NOMO-1 treated with DMSO at 0.1 percent for 48 hours (cell line): ENCODE measurements around the gene TUBB4B.

ENCODE experiments used
- DNase-seq: peaks from one replicate; lab custom pipeline; 2025; ENCODE audit not compliant: unreplicated experiment; lab: John Stamatoyannopoulos, UW

TUBB4B gene

DNA sequence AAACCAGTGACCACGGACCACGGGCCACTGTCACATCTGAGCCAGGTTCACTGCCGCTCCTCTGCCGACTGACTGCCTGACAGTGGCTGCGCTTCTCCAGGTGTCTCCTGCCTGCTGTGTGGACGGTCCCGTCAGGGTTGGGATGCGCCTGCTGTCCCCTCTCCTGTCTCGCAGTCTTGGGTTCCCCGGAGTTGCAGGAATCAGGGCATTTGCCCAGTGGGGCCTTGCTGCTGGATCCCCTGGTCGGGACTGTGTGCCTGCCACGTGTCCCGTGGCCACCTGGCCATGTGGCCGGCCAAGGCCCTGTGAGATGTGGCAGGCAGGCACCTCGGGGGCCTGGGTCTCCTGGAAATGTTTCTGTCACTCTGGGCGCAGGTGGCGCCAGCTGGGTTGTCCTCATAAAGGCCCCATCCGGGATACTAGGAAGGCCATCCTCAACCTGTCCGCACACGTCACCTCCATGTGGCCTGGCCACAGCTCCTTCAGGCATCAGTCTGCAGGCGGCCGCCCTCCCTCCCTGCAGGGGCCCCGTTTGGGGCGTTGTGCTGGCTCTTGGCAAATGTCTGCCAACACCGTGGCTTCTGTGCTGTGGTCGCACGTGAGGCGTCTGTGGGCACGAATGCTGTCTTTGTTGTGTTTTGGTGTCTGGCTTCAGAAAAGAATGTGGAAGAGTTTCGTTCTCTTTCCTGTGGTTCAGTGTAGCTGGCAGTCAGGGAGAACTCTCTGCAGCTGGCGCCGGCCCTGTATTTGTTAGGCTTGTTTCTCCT, 30.0 kb downstream of the TUBB4B start:
- DNase-seq, result no peak

DNA sequence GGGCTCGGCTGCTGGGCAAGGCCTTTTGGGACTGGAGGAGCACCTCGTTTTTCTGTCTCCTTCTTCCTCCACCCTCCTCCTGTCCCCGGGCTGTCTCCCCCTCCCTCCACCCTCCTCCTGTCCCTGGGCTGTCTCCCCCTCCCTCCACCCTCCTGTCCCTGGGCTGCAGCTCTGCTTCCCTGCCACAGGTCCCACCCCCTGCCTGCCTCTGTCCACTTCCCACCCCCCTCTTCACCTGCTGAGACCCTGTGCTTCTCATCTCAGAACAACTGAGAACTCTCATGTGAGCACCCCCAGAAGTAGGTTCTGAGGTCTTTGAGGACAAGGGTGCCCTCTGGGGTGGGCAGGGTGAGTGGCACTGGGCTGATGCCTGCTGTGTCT, 30.6 kb downstream of the TUBB4B start:
- DNase-seq, result no peak

DNA sequence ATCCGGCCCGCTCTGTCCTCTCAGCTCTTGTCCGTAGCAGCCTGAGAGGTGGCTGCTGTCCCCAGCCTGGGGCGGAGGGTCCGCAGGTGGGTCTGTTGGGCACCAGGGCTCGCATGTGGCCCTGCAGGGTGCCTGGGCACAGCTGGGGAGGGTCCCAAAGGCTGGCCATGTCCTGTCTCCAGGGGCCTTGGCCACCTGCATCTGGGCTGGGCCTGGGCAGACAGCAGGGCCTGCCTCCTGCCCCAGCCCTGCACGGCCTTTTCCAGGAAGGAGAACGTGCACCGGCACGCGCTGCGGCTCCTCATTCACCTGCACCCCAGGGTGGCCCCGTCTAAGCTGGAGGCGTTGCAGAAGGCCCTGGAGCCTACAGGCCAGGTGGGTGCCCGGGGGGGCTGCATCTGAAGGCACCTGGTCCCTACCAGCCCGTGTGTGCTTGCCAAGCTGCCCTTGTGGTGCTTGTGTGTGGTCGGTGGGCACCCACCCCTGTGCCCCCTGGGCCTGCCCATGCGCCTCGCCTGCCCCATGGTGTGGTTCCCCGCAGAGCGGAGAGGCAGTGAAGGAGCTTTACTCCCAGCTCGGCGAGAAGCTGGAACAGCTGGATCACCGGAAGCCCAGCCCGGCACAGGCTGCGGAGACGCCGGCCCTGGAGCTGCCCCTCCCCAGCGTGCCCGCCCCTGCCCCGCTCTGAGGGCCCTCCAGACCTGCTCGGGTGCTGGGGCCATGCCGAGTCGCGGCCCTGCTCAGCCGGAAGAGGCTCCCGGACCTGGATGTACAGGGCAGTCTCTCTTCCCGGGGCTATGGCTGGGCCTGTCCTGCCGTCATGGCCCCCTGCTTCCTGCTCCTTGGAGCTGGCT, 31.4 kb downstream of the TUBB4B start:
- DNase-seq, result no peak

GRCh38 chr9:137273095-137273490, 32.0 kb downstream of the TUBB4B start:
- DNase-seq, result no peak

GRCh38 chr9:137273611-137274320, 32.7 kb downstream of the TUBB4B start:
- no peak for DNase-seq

GRCh38 chr9:137275203-137275587, 34.1 kb downstream of the TUBB4B start:
- no peak for DNase-seq

DNA sequence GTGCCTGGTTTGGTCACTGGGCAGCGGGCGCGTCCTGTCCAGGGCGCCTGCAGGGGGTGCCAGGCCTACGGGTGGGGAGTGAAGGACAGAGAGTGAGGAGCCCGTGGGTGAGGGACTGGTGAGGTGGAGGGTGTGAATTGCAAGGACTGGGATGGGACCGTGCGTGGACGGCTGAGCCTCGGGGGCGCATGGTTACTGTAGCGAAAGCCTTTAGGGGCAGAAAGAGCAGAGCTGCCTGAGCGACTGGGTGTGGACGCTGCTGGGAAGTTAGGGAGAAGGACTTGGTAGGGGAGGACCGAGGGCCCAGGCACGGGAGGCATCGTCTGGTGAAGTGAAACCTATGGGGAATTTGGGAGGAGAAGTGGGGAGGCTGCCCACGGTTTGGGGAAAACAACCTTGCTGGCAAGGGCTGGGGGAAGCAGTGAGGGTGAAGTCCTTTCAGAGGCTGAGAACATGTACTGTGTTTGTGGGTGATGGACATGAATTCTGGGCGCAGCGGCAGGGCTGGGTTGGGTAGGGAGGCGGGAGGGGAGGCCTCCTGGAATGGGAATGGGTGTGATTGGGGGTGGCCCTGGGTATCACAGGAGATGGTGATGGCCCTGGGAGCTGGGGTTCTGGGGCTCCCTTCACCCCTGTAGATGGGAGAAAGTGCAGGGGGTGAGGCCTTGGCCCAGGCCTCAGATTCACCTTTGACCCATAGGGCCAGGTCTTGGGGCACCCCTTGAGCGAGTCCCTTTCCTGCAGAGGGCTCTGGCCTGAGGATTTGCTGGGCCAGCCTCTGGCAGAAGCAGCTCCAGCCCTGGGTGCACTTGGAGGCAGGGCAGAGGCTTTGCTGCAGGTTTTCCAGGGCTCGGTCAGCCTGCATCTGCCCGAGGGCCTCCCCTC, 34.7 kb downstream of the TUBB4B start:
- DNase-seq, result no peak

- DNase-seq, result peak; percentile 76
Measured at GRCh38 chr9:137276473-137277328, 35.6 kb downstream of the TUBB4B start.

GRCh38 chr9:137277329-137278041, 36.4 kb downstream of the TUBB4B start, which contains the start of gene TOR4A:
Gene TOR4A (plus strand): TSS chr9:137277726. CDS start chr9:137278690, 964 bp downstream.
- peak; percentile 96 for DNase-seq

DNA sequence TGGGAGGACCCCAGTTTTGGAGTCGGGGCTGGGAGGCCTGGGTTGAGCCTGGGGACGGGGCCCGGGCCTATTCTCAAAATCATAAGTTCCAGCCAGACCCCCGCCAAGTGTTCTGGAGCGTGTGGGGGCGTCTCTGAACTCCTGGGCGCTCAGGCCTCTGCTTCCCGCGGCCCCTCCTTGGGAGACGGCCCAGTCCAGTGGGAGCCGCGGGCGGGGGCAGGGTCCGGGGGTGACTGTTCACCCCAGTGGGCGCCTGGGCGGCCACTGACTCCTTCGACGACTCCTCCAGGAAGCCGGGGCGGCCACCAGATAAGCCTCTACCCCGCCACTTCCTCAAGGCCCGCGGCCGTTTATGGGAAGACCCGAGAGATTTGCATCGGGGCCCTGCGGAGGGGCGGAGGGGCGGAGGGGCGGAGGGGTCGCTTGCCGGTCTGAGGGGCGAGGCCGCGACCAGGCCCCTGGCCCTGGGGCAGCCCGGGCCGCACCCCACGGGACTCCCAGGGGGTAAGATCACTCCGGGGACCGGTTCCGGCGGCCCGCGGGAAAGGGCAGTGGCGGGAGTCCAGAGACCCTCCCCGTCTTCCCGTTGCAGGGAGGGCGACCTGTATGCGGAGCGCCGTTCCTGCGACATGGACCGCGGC, 37.1 kb downstream of the TUBB4B start:
- peak; percentile 49 for DNase-seq

GRCh38 chr9:137278721-137279711, 37.9 kb downstream of the TUBB4B start:
- no peak for DNase-seq

DNA sequence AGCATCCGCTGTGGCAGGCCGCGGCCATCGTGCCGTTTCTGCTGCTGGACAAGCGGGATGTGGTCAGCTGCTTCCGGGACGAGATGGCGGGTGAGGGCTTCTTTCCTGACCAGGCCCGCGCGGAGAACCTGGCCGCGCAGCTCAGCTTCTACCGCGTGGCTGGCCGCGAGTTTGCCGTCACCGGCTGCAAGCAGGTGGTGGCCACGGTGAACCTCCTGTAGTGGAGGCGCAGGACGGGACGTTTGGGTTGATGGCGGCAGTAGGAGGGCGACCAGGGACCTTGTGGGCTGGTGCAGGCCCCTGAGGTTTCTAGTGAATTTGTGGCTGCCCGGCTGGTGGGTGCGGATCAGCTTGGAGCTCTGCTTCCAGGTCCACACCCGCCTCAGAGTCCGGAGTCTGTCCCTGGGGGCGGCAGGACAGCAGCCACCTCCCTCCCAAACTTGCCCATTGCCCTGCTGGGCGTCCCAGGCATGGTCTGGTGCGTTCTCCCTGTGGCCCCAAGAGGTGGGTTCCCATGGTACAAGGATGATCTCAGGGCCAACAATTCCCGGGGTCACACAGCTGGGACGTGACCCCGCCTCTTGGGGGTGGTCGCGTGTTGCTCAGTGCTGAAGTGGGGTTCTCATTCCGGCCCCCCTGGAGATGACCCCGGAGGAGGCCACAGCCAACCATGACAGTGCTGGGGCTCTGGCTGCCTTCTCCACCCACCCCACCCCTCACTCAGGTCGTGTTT, 38.8 kb downstream of the TUBB4B start:
- no peak for DNase-seq

DNA sequence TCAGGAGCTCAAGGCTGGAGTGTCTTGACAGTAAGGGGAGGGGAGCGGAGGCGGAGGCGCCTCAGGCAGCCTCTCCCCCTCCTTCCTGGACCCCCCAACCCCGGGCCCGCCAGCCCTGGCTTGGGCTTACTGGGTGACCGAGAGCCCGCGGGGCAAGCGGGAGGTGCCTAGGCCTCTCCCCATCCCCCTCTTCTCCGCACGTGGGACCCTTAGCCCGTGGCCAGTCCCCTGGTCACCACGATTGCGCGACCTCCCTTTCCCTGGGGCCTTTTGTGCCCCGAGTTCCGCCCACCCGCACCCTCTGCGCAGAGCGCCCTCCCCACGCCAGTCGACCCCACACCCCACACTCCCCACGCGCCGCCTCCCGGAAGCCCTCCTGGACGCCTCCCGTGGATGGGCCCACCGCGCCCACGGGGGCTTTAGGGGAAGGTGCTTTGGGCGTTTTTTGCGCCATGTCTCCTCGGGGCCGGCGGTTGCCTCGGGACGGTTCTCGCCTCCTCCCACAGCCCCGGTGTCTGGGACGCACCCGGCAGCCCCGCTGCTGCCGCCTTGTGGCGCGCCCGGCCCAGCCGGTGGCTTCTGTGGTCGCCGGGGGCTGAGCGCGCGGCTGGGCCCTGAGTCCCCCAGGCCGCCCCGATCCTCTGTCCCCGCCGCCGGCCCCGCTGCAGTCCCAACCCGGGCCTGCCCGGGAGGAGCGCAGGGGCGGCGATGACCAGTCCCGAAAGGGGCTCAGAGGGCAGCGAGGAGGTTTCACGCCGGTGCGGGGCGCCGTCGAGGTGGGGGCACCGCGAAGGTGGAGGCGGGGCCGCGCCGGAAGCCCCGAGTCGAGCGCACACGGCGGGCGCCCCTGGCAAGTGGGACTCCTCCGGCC, 39.6 kb downstream of the TUBB4B start:
- no peak for DNase-seq

DNA sequence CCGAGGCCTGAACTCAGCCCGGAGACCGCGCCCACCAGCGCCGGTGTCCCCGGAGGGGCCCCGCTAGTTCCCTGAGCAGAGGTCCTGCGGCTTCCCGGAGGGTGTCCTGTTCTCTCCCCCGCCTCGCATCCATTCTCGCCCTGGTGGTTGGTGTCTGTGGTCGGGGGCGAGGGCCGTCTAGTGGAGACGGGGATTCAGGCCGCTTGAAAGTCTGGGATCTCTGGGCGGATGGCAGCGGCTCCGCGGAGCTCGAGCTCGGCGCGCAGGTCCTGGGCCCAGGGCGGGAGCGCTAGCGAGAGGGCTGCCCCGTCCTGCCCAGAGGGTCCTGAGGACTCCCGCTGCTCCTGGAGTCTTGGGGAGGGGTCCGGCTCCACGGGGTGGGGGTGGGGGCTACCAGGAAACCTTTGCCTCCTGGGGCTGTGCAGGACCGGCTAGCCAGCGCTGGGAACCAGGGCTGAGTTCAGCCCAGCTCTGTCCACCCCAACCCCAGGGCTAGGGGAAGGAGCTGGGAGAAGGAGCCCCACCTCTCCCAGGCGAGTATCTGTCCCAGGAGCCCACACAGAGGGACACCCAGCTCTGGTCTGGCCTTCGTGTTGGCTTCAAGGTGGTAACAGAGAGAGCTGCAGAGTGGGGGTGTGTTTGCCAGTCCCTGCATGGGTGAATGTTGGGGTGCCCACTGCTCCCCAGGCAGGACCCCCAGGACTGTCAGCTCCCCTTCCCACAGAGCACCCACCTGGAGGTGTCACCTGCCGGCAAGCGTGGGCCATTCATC, 40.4 kb downstream of the TUBB4B start:
- DNase-seq, result no peak

GRCh38 chr9:137286975-137287383, 45.9 kb downstream of the TUBB4B start:
- DNase-seq, result no peak
